ENCODE data around the gene JAZF1. TPM values are rescaled to one million over a fixed set of nuclear protein-coding genes. Genes with fewer than 3 reads are reported as not detected.

Gene JAZF1
- total RNA-seq, 3 donors from 2014 or later = 8.6 to 27.4 (median 10.5) TPM

DNA sequence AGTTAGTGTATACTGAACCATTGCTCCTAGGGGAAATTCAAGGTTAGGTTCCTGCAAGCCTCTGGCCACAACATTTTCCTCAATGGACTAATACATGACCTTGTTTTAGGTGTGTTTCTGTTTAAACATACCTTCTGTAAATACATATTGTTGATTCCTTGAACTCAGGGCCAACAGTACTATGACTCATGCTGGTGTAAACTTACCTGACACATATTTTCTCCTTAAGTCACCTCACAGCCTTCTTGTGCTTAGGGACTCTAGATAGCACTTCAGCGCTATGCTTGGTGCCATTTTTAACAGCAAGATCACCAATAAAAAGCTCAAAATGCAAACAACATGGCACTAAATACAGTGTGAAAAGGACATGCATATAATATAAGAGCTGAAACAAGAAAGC is 264.2 kb downstream of the JAZF1 start:
- Histone ChIP-seq H3K9me3 (no peaks in the 10 kb centered on the region), H3K27me3 (no peaks in the 10 kb centered on the region), H3K27ac (no peak overlapping the region), H3K4me3 (no peak overlapping the region), H3K36me3 (no peaks in the 10 kb centered on the region), H3K4me1 (no peaks in the 10 kb centered on the region)
- TF ChIP-seq, protein P1, sequence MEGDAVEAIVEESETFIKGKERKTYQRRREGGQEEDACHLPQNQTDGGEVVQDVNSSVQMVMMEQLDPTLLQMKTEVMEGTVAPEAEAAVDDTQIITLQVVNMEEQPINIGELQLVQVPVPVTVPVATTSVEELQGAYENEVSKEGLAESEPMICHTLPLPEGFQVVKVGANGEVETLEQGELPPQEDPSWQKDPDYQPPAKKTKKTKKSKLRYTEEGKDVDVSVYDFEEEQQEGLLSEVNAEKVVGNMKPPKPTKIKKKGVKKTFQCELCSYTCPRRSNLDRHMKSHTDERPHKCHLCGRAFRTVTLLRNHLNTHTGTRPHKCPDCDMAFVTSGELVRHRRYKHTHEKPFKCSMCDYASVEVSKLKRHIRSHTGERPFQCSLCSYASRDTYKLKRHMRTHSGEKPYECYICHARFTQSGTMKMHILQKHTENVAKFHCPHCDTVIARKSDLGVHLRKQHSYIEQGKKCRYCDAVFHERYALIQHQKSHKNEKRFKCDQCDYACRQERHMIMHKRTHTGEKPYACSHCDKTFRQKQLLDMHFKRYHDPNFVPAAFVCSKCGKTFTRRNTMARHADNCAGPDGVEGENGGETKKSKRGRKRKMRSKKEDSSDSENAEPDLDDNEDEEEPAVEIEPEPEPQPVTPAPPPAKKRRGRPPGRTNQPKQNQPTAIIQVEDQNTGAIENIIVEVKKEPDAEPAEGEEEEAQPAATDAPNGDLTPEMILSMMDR (IDR thresholded peaks at IDR 0.05) = no peak
- intact Hi-C loops (cut with DNase I; ENCODE audit: low total_unique reads) = no loop called here
- no peak for DNase-seq (ENCODE audit: low spot score in 2 of 2)

DNA sequence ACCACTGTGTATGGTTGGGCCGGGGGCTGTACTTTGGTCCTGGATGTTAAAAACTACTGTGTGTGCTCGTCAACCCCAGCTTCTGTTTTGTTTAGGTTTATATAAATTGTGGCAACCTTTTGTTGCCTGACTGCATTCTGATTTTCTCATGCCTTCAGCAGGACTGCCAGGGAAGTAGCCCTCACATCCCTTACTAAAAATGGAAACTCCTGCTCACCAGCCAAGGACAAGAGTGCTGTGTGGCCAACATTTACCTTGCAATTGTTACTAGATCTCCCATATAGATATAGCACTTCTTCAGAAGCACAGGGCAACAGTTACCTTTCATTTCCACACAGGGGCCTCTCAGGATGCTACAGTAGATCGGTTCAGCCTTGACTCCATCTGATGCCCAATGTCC is 266.2 kb downstream of the JAZF1 start:
- Histone ChIP-seq H3K9me3 (no peaks in the 10 kb centered on the region), H3K36me3 (no peaks in the 10 kb centered on the region), H3K4me3 (no peak overlapping the region), H3K4me1 (no peaks in the 10 kb centered on the region), H3K27me3 (no peaks in the 10 kb centered on the region), H3K27ac (no peak overlapping the region)
- intact Hi-C loops (cut with DNase I; ENCODE audit: low total_unique reads) = no loop called here
- TF ChIP-seq POLR2AphosphoS5 (IDR thresholded peaks at IDR 0.05) (no peak), POLR2A (IDR thresholded peaks at IDR 0.05) (no peak)
- TF ChIP-seq, protein P1 (IDR thresholded peaks at IDR 0.05) = no peak
- DNase-seq (ENCODE audit: low spot score in 2 of 2) = no peak

DNA sequence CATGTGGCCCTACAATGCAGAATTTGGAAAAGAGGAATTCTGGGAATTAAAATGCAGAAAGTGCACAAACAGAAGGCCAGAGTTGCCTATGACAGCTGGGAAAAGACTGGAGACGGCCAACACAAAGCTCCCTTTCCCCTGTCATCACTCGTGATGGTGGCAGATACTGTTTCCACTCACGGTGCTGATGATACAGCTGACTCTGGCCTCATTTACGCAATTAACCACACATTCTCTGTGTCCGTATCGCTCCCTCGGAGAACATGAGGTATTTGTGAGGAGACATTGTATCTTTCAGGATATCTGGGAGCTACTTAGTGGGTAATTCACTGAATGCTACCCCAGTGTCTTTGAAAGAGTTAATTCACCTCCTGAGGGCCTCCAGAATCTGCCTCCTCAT is 267.8 kb downstream of the JAZF1 start:
- Histone ChIP-seq H3K27me3 (no peaks in the 10 kb centered on the region), H3K4me3 (no peak overlapping the region), H3K4me1 (no peaks in the 10 kb centered on the region), H3K27ac (no peak overlapping the region), H3K9me3 (no peaks in the 10 kb centered on the region), H3K36me3 (no peaks in the 10 kb centered on the region)
- TF ChIP-seq POLR2AphosphoS5 (IDR thresholded peaks at IDR 0.05) (no peak), POLR2A (IDR thresholded peaks at IDR 0.05) (no peak)
- TF ChIP-seq, protein P1 (IDR thresholded peaks at IDR 0.05) = no peak
- no peak for DNase-seq (ENCODE audit: low spot score in 2 of 2)
- intact Hi-C loops (cut with DNase I; ENCODE audit: low total_unique reads) = no loop called here

DNA sequence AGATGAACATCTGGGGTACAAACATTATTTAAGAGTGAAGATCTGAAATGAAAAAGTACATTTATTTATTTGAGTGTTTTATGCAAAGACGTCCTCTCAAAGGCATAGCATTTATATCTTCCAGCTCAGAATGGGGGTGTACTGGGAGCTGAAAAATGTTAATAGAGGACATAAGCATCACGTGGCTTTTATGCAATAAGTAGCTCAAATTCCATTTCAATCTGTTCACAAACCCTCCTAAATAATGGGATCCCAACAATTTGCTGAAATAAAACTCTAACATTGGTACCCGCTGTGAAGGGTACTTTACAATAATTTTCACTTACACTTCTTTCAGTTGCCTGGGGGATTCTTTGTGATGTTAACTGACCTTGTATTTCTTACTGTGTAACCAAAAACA is 268.7 kb downstream of the JAZF1 start:
- intact Hi-C loops (cut with DNase I; ENCODE audit: low total_unique reads) = no loop called here
- DNase-seq (ENCODE audit: low spot score in 2 of 2) = no peak
- Histone ChIP-seq H3K9me3 (no peaks in the 10 kb centered on the region), H3K4me3 (no peak overlapping the region), H3K4me1 (no peaks in the 10 kb centered on the region), H3K27me3 (no peaks in the 10 kb centered on the region), H3K36me3 (no peaks in the 10 kb centered on the region), H3K27ac (no peak overlapping the region)
- TF ChIP-seq POLR2AphosphoS5 (IDR thresholded peaks at IDR 0.05) (no peak), POLR2A (IDR thresholded peaks at IDR 0.05) (no peak)
- TF ChIP-seq, protein P1 (IDR thresholded peaks at IDR 0.05) = no peak

DNA sequence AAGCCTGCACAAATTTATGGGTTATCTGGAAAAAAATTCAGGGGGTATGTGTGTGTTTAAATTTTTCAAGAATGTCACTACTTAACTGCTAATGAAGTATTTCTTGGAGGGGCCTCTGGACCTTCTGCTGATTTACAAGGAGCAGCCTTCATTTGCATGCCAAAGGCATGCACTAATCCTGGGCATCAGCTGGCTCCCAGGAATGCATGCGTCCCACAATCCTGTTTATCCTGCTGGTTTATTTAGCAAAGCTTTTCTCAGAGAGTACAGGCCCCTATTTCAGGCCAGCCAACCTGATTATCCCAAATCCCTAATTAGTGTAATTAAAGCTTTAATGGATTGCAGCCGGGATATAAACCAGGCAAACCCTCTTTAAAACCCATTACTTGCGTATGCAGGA is 270.3 kb downstream of the JAZF1 start:
- no peak for DNase-seq (ENCODE audit: low spot score in 2 of 2)
- Histone ChIP-seq H3K4me1 (no peaks in the 10 kb centered on the region), H3K27me3 (no peaks in the 10 kb centered on the region), H3K36me3 (no peaks in the 10 kb centered on the region), H3K4me3 (no peak overlapping the region), H3K27ac (no peak overlapping the region), H3K9me3 (no peaks in the 10 kb centered on the region)
- intact Hi-C loops (cut with DNase I; ENCODE audit: low total_unique reads) = no loop called here
- TF ChIP-seq POLR2AphosphoS5 (IDR thresholded peaks at IDR 0.05) (no peak), POLR2A (IDR thresholded peaks at IDR 0.05) (no peak)
- TF ChIP-seq, protein P1 (IDR thresholded peaks at IDR 0.05) = no peak

Measured in breast epithelium (tissue), 4 donors.